Esophagus squamous epithelium (tissue), 5 donors: ENCODE results near the gene MICAL2. TPM values are rescaled to one million over a fixed set of nuclear protein-coding genes. Genes with fewer than 3 reads are reported as not detected.

Source experiments
- DNase-seq: peaks from one replicate; lab custom pipeline; 2025; lab: John Stamatoyannopoulos, UW
- H3K27ac ChIP-seq, 4 donors: fragments of 200-600 bp; sonication (generic); one replicate each; pipeline ENCODE4 v1.5.1; 2016 to 2019; ENCODE audit warnings: mild to moderate bottlenecking in 1 of 4
- H3K27me3 ChIP-seq, 4 donors: fragments of 200-600 bp; sonication (generic); 1 replicate in 3 of 4; 2 replicates in 1 of 4; pipeline versions ENCODE4 v1.5.1 to v1.6.0; 2017 to 2021; ENCODE audit warnings: antibody characterized with exemption in 1 of 4
- H3K36me3 ChIP-seq, 3 donors: fragments of 200-600 bp; sonication (generic); one replicate each; pipeline ENCODE4 v1.5.1; 2016 to 2019
- H3K4me1 ChIP-seq, 3 donors: fragments of 200-600 bp; sonication (generic); one replicate each; pipeline ENCODE4 v1.5.1; 2017 to 2019
- H3K4me3 ChIP-seq, 4 donors: fragments of 200-600 bp; sonication (generic); 1 replicate in 3 of 4; 2 replicates in 1 of 4; pipeline ENCODE4 v1.5.1; 2016 to 2019; ENCODE audit warnings: mild to moderate bottlenecking in 2 of 4, moderate library complexity in 1 of 4
- H3K9me3 ChIP-seq, 3 donors: fragments of 200-600 bp; sonication (generic); one replicate each; pipeline ENCODE4 v1.5.1; 2016 to 2019
- CTCF ChIP-seq, 6 experiments: fragments of 450-650 bp in 4 of 6; fragments of 200-600 bp in 2 of 6; sonication (generic) in 2 of 6; IDR thresholded peaks; one replicate each; pipeline ENCODE4 v1.5.1; 2016 to 2019; ENCODE audit warnings: antibody characterized with exemption in 6 of 6, mild to moderate bottlenecking in 4 of 6, moderate library complexity in 4 of 6
- POLR2A ChIP-seq, 4 donors: fragments of 450-650 bp; IDR thresholded peaks; one replicate each; pipeline ENCODE4 v1.6.1; 2017; ENCODE audit warnings: antibody characterized with exemption in 4 of 4, mild to moderate bottlenecking in 4 of 4, moderate library complexity in 3 of 4
- WGBS, 2 donors: methylation state at CpG; one replicate each; pipeline ENCODE4 v1.1.5; 2018; 5-methylcytosine and 5-hydroxymethylcytosine counted together
- intact Hi-C: fragments of 100-400 bp; cut with DNase I; formaldehyde crosslinking; loops from one replicate; pipeline ENCODE4 v1.15.0; 2022
- total RNA-seq, 4 donors: library from RNA; depleted of rRNA; stranded (reverse); fragments of >200 nt; gene quantifications; one replicate each; pipeline ENCODE4 v1.1.0, GENCODE V29; 2016
- donor health status: DM: yes; HTN: yes; CAD: no.

Gene MICAL2
- total RNA-seq, 4 donors from 2014 or later, result 10.1 to 49.0 (median 19.8) TPM

- Histone ChIP-seq H3K27me3 (no peaks in the 10 kb centered on the region), H3K4me1 (peaks cover 19 to 46% (median 21%) of the 10 kb centered on the region in 3 donors), H3K4me3 (peak overlapping the region; percentile 68 to 94 (median 91)), H3K36me3 (no peaks in the 10 kb centered on the region), H3K9me3 (no peaks in the 10 kb centered on the region), H3K27ac (peak overlapping the region; percentile 84 to 94 (median 91))
- intact Hi-C loops, result no loop called here
- WGBS, 2 donors, result 21 to 30% methylated on average over 7 of the region's 7 CpGs
- TF ChIP-seq POLR2A (IDR thresholded peaks at IDR 0.05), result no peak
- no peak for TF ChIP-seq CTCF (IDR thresholded peaks at IDR 0.05)
- no peak for DNase-seq
Measured at GRCh38 chr11:12109591-12110196, 696 bp upstream of the MICAL2 start.

GRCh38 chr11:12110714-12111548, 541 bp downstream of the MICAL2 start:
- Histone ChIP-seq H3K4me3 (peak overlapping the region; percentile 68 to 94 (median 91)), H3K9me3 (no peaks in the 10 kb centered on the region), H3K36me3 (no peaks in the 10 kb centered on the region), H3K27me3 (no peaks in the 10 kb centered on the region), H3K27ac (peak overlapping the region; percentile 84 to 94 (median 91)), H3K4me1 (peaks cover 19 to 53% (median 21%) of the 10 kb centered on the region in 3 donors)
- no peak for TF ChIP-seq CTCF (IDR thresholded peaks at IDR 0.05)
- peak in 1 of 4 donors; percentile 17 for TF ChIP-seq POLR2A (IDR thresholded peaks at IDR 0.05)
- WGBS, 2 donors, result 13 to 15% methylated on average over 7 to 37 of the region's 67 CpGs
- no peak for DNase-seq
- intact Hi-C loops, result no loop called here

- Histone ChIP-seq H3K27ac (peak overlapping the region; percentile 15 to 94 (median 88)), H3K4me3 (peak overlapping the region; percentile 68 to 94 (median 91)), H3K27me3 (no peaks in the 10 kb centered on the region), H3K36me3 (no peaks in the 10 kb centered on the region), H3K9me3 (no peaks in the 10 kb centered on the region), H3K4me1 (peaks cover 19 to 54% (median 21%) of the 10 kb centered on the region in 3 donors)
- intact Hi-C loops, result no loop called here
- no peak for TF ChIP-seq POLR2A (IDR thresholded peaks at IDR 0.05)
- no peak for TF ChIP-seq CTCF (IDR thresholded peaks at IDR 0.05)
- 49 to 51% methylated on average over 7 to 10 of the region's 12 CpGs for WGBS, 2 donors
- no peak for DNase-seq
Measured at GRCh38 chr11:12111549-12112520, 1.4 kb downstream of the MICAL2 start.

DNA sequence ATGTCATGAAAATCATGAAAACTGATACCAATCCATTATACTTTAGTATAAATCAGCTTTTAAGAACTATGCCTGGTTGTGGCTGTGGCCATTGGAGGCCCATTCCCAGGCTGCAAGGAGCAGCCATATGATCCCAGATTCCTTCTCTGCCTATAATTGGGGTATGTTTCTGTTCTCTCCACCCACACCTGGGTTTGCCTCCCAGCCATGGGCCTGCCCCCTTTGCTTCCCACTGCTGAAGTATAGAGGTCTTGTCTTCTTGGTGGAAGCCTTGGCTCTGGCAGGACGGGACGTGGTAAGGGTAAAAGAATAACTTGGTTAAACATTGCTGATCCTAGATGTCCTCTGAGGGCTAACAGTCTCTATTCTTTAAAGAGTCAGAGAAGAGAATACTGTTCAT, 2.4 kb downstream of the MICAL2 start:
- DNase-seq, result no peak
- Histone ChIP-seq H3K9me3 (no peaks in the 10 kb centered on the region), H3K27me3 (no peaks in the 10 kb centered on the region), H3K27ac (peak overlapping the region in 3 of 4 donors; percentile 84 to 94 (median 92)), H3K4me3 (no peak overlapping the region), H3K4me1 (peaks cover 19 to 63% (median 21%) of the 10 kb centered on the region in 3 donors), H3K36me3 (no peaks in the 10 kb centered on the region)
- 60 to 93% methylated on average over 1 to 2 of the region's 2 CpGs for WGBS, 2 donors
- TF ChIP-seq CTCF (IDR thresholded peaks at IDR 0.05) (no peak), POLR2A (IDR thresholded peaks at IDR 0.05) (no peak)
- intact Hi-C loops, result no loop called here
